COLO829 (cell line): Measurements from ENCODE around the gene MAP3K7CL.

Experiments used
- DNase-seq: peaks from one replicate; pipeline ENCODE4 v3.0.0; 2012; ENCODE audit warnings: low spot score

The MAP3K7CL gene

GRCh38 chr21:29130270-29130969 is at the start of gene MAP3K7CL:
MAP3K7CL (plus strand) TSS chr21:29130644; CDS start chr21:29133345, 2,701 bp downstream.
- no peak for DNase-seq

GRCh38 chr21:29082046-29082815 is 48.2 kb upstream of the MAP3K7CL start:
- no peak for DNase-seq

- DNase-seq, result no peak
Measured at GRCh38 chr21:29083306-29083705, 47.1 kb upstream of the MAP3K7CL start.

- DNase-seq, result peak; percentile 8
Measured at GRCh38 chr21:29084372-29084771, 46.1 kb upstream of the MAP3K7CL start.

- DNase-seq, result no peak
Measured at GRCh38 chr21:29085106-29085752, 45.2 kb upstream of the MAP3K7CL start.

- DNase-seq, result peak; percentile 40
Measured at GRCh38 chr21:29091033-29091432, 39.4 kb upstream of the MAP3K7CL start.

- no peak for DNase-seq
Measured at GRCh38 chr21:29092102-29092959, 38.1 kb upstream of the MAP3K7CL start.

- no peak for DNase-seq
Measured at GRCh38 chr21:29096218-29097015, 34.0 kb upstream of the MAP3K7CL start.

GRCh38 chr21:29098156-29098555 is 32.3 kb upstream of the MAP3K7CL start:
- no peak for DNase-seq

GRCh38 chr21:29102791-29103257 is 27.6 kb upstream of the MAP3K7CL start:
- no peak for DNase-seq

- no peak for DNase-seq
Measured at GRCh38 chr21:29104239-29104708, 26.2 kb upstream of the MAP3K7CL start.

GRCh38 chr21:29105218-29105617 is 25.2 kb upstream of the MAP3K7CL start:
- DNase-seq, result peak; percentile 13

GRCh38 chr21:29114765-29115500 is 15.5 kb upstream of the MAP3K7CL start:
- DNase-seq, result no peak

- no peak for DNase-seq
Measured at GRCh38 chr21:29115899-29116298, 14.5 kb upstream of the MAP3K7CL start.

GRCh38 chr21:29117372-29117955 is 13.0 kb upstream of the MAP3K7CL start:
- no peak for DNase-seq

GRCh38 chr21:29121759-29122158 is 8.7 kb upstream of the MAP3K7CL start:
- DNase-seq, result no peak

- no peak for DNase-seq
Measured at GRCh38 chr21:29124645-29125044, 5.8 kb upstream of the MAP3K7CL start.

GRCh38 chr21:29125191-29125590 is 5.3 kb upstream of the MAP3K7CL start:
- DNase-seq, result no peak

GRCh38 chr21:29125979-29126378 is 4.5 kb upstream of the MAP3K7CL start:
- DNase-seq, result no peak

GRCh38 chr21:29133241-29133640 is 2.8 kb downstream of the MAP3K7CL start:
- no peak for DNase-seq
